ENCODE results near the gene CLDN25. TPM values are rescaled to one million over a fixed set of nuclear protein-coding genes. Genes with fewer than 3 reads are reported as not detected.
A peak's percentile ranks its signal among the peaks of the same experiment; 100 is the strongest.

CLDN25 gene
- polyA plus RNA-seq, result not detected in 3 replicates
- polyA plus RNA-seq (2011; ENCODE audit: low read depth), result not detected
- polyA plus RNA-seq (2011; cell fraction: cytosol; rRNA removed), result not detected in 2 replicates
- not detected in 2 replicates for polyA plus RNA-seq (2011; cell fraction: nucleus; rRNA removed)
- 0.41 TPM in 1 of 2 replicates, not detected in the other for polyA plus RNA-seq (2012; ENCODE audit: low replicate concordance)
- not detected in 3 replicates for polyA minus RNA-seq
- not detected for polyA minus RNA-seq (2011; cell fraction: cytosol; rRNA and poly(A)+ RNA removed)
- polyA minus RNA-seq (2011; cell fraction: nucleus; rRNA and poly(A)+ RNA removed), result not detected in 2 replicates

- no peak for TF ChIP-seq EZH2 (IDR thresholded peaks at IDR 0.05; ENCODE audit: low read length)
- TF ChIP-seq CTCF (optimal IDR thresholded peaks at IDR 0.05 in 1 of 3, IDR thresholded peaks at IDR 0.05 in 1 of 3, conservative IDR thresholded peaks at IDR 0.05 in 1 of 3; ENCODE audit: extremely low read depth in 1 of 3, insufficient read depth in 2 of 3, low read length in 3 of 3), result no peak
- DNase-seq (ENCODE audit: low read depth, low spot score), result no peak
- Histone ChIP-seq H2AFZ (ENCODE audit: control insufficient read depth, low read length) (no peak within 1 kb of the TSS), H3K27me3 (ENCODE audit: control insufficient read depth, extremely low read depth, insufficient read depth, low read length) (no peaks in the 10 kb centered on the region), H4K20me1 (ENCODE audit: control insufficient read depth, extremely low read depth, insufficient read depth, low read length) (no peaks in the 10 kb centered on the region), H3K4me3 (ENCODE audit: control insufficient read depth in 2 of 3, extremely low read depth in 1 of 3, insufficient read depth in 2 of 3, low read depth in 1 of 3, low read length in 3 of 3) (no peak within 1 kb of the TSS), H3K79me2 (ENCODE audit: control insufficient read depth, insufficient read depth, low read length) (no peaks in the 10 kb centered on the region), H3K9ac (ENCODE audit: control insufficient read depth, extremely low read depth, insufficient read depth, low read length) (no peak within 1 kb of the TSS), H3K36me3 (ENCODE audit: control insufficient read depth in 2 of 2, extremely low read depth in 1 of 2, insufficient read depth in 2 of 2, low read length in 2 of 2) (no peaks in the 10 kb centered on the region), H3K9me1 (ENCODE audit: control insufficient read depth, extremely low read depth, insufficient read depth, low read length) (no peaks in the 10 kb centered on the region), H3K4me1 (ENCODE audit: control insufficient read depth, extremely low read depth, insufficient read depth, low read length) (peaks cover 8% of the 10 kb centered on the region), H3K27ac (ENCODE audit: control insufficient read depth, insufficient read depth, low read length) (no peak within 1 kb of the TSS), H3K9me3 (ENCODE audit: control insufficient read depth, low read depth, low read length) (no peaks in the 10 kb centered on the region), H3K4me2 (ENCODE audit: control insufficient read depth, extremely low read depth, insufficient read depth, low read depth, low read length) (no peak within 1 kb of the TSS)
- FAIRE-seq, result no peak
- dilution Hi-C loops (cut with MboI; ENCODE audit: extremely low pct_ligation_motif_present, low sequenced_read_pairs), result no loop called here
Observed at GRCh38 chr11:113779496-113779895, at the start of gene CLDN25. CLDN25 (plus strand) TSS chr11:113779796; CDS start chr11:113779796, 0 bp downstream.

- no peaks in the 10 kb centered on the region for H3K9me3 ChIP-seq (ENCODE audit: control insufficient read depth, low read depth, low read length)
- dilution Hi-C loops (cut with MboI; ENCODE audit: extremely low pct_ligation_motif_present, low sequenced_read_pairs), result no loop called here
- no peak overlapping the region for H3K9ac ChIP-seq (ENCODE audit: control insufficient read depth, extremely low read depth, insufficient read depth, low read length)
- no peaks in the 10 kb centered on the region for H3K27me3 ChIP-seq (ENCODE audit: control insufficient read depth, extremely low read depth, insufficient read depth, low read length)
- no peaks in the 10 kb centered on the region for H3K9me1 ChIP-seq (ENCODE audit: control insufficient read depth, extremely low read depth, insufficient read depth, low read length)
- H2AFZ ChIP-seq (ENCODE audit: control insufficient read depth, low read length), result no peak overlapping the region
- TF ChIP-seq CTCF (optimal IDR thresholded peaks at IDR 0.05 in 1 of 3, IDR thresholded peaks at IDR 0.05 in 1 of 3, conservative IDR thresholded peaks at IDR 0.05 in 1 of 3; ENCODE audit: extremely low read depth in 1 of 3, insufficient read depth in 2 of 3, low read length in 3 of 3) (peak; percentile 61 to 74 (median 72)), EZH2 (IDR thresholded peaks at IDR 0.05; ENCODE audit: low read length) (no peak)
- H3K36me3 ChIP-seq (ENCODE audit: control insufficient read depth in 2 of 2, extremely low read depth in 1 of 2, insufficient read depth in 2 of 2, low read length in 2 of 2), result peaks cover 0 to under 1% of the 10 kb centered on the region in 2 experiments
- FAIRE-seq (peak; percentile 73), DNase-seq (ENCODE audit: low read depth, low spot score) (no peak)
- no peak overlapping the region for H3K4me2 ChIP-seq (ENCODE audit: control insufficient read depth, extremely low read depth, insufficient read depth, low read depth, low read length)
- H4K20me1 ChIP-seq (ENCODE audit: control insufficient read depth, extremely low read depth, insufficient read depth, low read length), result no peaks in the 10 kb centered on the region
- no peaks in the 10 kb centered on the region for H3K79me2 ChIP-seq (ENCODE audit: control insufficient read depth, insufficient read depth, low read length)
- no peak overlapping the region for H3K27ac ChIP-seq (ENCODE audit: control insufficient read depth, insufficient read depth, low read length)
- no peak overlapping the region for H3K4me3 ChIP-seq (ENCODE audit: control insufficient read depth in 2 of 3, extremely low read depth in 1 of 3, insufficient read depth in 2 of 3, low read depth in 1 of 3, low read length in 3 of 3)
- H3K4me1 ChIP-seq (ENCODE audit: control insufficient read depth, extremely low read depth, insufficient read depth, low read length), result peaks cover 5% of the 10 kb centered on the region
Observed at GRCh38 chr11:113730887-113731726, 48.5 kb upstream of the CLDN25 start.

All from keratinocyte (primary cell).